NB4 (cell line): ENCODE data around the gene TRIM71.
"Not testable (repeated sequence)": the region's sequence is repeated elsewhere in the genome, so short reads cannot be mapped to it uniquely, and the experiment has no call there.

Experiments
- DNase-seq: peaks from one replicate; pipeline ENCODE4 v3.0.0; 2010; ENCODE audit warnings: low read depth
- H3K4me3 ChIP-seq: one replicate; pipeline ENCODE4 v1.5.1; 2011; ENCODE audit warnings: mild to moderate bottlenecking, low read depth, low read length, moderate library complexity
- MYC ChIP-seq: IDR thresholded peaks from 2 replicates; pipeline ENCODE4 v1.6.1; 2011; ENCODE audit warnings: low read depth, low read length
- POLR2A ChIP-seq: IDR thresholded peaks from 2 replicates; pipeline ENCODE4 v1.6.1; 2011; ENCODE audit warnings: mild to moderate bottlenecking; ENCODE audit not compliant: insufficient read length; ENCODE audit errors: extremely low read depth
- TF ChIP-seq, protein P1 (sequence below): IDR thresholded peaks from 2 replicates; pipeline ENCODE4 v1.6.1; 2011; ENCODE audit warnings: low read depth, low read length
- TF ChIP-seq, protein P2 (sequence below): IDR thresholded peaks from one replicate; pipeline ENCODE4 v1.5.1; 2012; ENCODE audit warnings: low read depth, low read length

TRIM71 gene

GRCh38 chr3:32797776-32798175, 20.0 kb upstream of the TRIM71 start:
- TF ChIP-seq, protein P1, sequence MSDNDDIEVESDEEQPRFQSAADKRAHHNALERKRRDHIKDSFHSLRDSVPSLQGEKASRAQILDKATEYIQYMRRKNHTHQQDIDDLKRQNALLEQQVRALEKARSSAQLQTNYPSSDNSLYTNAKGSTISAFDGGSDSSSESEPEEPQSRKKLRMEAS: no peak
- TF ChIP-seq POLR2A (no peak), MYC (no peak)
- TF ChIP-seq, protein P2, sequence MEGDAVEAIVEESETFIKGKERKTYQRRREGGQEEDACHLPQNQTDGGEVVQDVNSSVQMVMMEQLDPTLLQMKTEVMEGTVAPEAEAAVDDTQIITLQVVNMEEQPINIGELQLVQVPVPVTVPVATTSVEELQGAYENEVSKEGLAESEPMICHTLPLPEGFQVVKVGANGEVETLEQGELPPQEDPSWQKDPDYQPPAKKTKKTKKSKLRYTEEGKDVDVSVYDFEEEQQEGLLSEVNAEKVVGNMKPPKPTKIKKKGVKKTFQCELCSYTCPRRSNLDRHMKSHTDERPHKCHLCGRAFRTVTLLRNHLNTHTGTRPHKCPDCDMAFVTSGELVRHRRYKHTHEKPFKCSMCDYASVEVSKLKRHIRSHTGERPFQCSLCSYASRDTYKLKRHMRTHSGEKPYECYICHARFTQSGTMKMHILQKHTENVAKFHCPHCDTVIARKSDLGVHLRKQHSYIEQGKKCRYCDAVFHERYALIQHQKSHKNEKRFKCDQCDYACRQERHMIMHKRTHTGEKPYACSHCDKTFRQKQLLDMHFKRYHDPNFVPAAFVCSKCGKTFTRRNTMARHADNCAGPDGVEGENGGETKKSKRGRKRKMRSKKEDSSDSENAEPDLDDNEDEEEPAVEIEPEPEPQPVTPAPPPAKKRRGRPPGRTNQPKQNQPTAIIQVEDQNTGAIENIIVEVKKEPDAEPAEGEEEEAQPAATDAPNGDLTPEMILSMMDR: no peak
- H3K4me3 ChIP-seq: no peak overlapping the region
- DNase-seq: no peak

DNA sequence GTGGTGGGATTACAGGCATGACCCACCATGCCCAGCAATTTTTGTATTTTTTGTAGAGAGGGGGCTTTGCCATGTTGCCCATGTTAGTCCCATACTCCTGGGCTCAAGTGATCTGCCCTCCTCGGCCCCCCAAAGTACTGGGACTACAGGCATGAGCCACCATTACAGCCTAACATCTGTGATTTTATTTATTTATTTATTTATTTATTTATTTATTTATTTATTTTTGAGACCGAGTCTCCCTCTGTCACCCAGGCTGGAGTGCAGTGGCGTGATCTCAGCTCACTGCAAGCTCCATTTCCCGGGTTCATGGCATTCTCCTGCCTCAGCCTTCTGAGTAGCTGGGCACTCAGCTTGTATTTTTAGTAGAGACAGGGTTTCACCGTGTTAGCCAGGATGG, 16.4 kb upstream of the TRIM71 start:
- not testable (repeated sequence) for H3K4me3 ChIP-seq, DNase-seq

DNA sequence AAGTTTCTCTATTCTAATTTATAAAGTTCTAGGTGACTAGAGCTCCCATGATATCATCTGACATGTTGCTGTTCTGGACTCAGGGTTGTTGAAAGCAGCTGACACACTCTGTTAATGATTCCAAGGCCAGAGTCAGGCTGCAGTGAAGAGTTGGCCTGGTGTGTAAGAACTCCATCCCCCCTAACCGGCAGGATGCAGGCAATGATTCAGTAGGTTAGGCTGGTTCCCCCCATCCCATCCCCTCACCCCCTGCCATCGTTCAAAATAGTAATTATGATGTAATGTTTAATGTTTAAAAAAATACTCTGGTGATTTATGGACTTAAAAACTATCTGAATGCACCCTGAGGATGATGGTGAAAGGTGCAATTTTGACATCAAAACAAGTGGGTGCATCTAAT, 4.6 kb upstream of the TRIM71 start:
- no peak for DNase-seq
- H3K4me3 ChIP-seq: no peak overlapping the region
- TF ChIP-seq, protein P1: no peak
- TF ChIP-seq POLR2A: no peak
- TF ChIP-seq MYC: no peak
- TF ChIP-seq, protein P2: no peak

GRCh38 chr3:32814361-32814760, 3.4 kb upstream of the TRIM71 start:
- no peak overlapping the region for H3K4me3 ChIP-seq

DNA sequence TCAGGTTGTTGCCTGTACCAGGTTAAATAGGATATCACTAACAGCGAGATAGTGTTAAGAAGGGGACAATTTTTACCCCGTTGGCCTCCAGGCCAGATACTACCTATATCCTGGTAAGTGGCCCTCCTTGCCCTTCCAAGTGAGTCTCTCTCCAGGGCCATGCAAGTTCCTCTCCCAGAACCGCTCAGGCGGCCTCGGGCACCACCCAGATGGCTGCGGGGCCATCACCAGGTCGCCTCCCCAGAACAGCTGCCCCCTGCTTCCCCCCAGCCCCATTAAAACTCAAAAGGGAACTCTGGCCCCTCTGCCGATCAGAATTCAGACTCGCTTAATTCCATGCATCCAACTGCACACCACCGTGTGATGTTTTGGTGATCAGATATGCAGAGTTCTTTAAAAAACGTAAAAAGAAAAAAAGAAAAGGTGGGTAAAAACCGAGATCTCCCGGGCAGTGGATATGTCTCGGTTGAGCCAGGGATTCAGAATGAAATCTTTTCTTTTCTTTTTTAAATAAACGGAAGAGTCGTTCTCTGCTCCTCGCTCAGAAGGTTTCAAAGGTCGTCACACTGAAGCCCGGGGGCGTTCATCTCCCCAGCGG, 1.9 kb upstream of the TRIM71 start:
- TF ChIP-seq, protein P2: no peak
- TF ChIP-seq POLR2A (no peak), MYC (no peak)
- TF ChIP-seq, protein P1: no peak
- peak overlapping the region; percentile 48 for H3K4me3 ChIP-seq
- peak; percentile 47 for DNase-seq

More at GRCh38 chr3:32814361-32814760, 3.4 kb upstream of the TRIM71 start:
- TF ChIP-seq POLR2A: no peak
- TF ChIP-seq, protein P1: 0 out of 2 replicates have a peak, but pooled peaks have one; percentile 5
- DNase-seq: peak; percentile 87

- peak overlapping the region; percentile 62 for H3K4me3 ChIP-seq
- TF ChIP-seq, protein P2: no peak
- TF ChIP-seq MYC: peak; percentile 11; the same call in 1 of the 2 replicates
- no peak for TF ChIP-seq POLR2A
- TF ChIP-seq, protein P1: peak; percentile 24; the same call in 1 of the 2 replicates
- DNase-seq: peak; percentile 82
These were observed 1.1 kb upstream of the TRIM71 start for GRCh38 chr3:32816439-32817256.
